ENCODE results near the gene MT1M. TPM values are rescaled to one million over a fixed set of nuclear protein-coding genes. Genes with fewer than 3 reads are reported as not detected.
"Not testable (repeated sequence)": the region's sequence is repeated elsewhere in the genome, so short reads cannot be mapped to it uniquely, and the experiment has no call there.

The MT1M gene
- 1 to 10 TPM; 4.0 to 4.3 TPM for total RNA-seq
- polyA plus RNA-seq (ENCODE audit: insufficient read length in 2 of 2), result 10 to 100 TPM in 1 of 2 donors, 1 to 10 TPM in 1; 6.6 to 10.5 TPM
- long read RNA-seq, donor 1, transcript MT1M-201 (3 exons, 829 nt), result major isoform, 10 of 10 reads
- long read RNA-seq, donor 1, partial matches to known transcripts, result 0 of 10 reads
- long read RNA-seq, donor 1, other reads (novel, unspliced or antisense), result 0 of 10 reads
- long read RNA-seq, donor 2, transcript MT1M-201 (3 exons, 829 nt), result major isoform, 15 of 15 reads
- long read RNA-seq, donor 2, partial matches to known transcripts, result 0 of 15 reads
- long read RNA-seq, donor 2, other reads (novel, unspliced or antisense), result 0 of 15 reads
- long read RNA-seq, donor 3, partial matches to known transcripts, result 0 of 4 reads
- long read RNA-seq, donor 3, other reads (novel, unspliced or antisense), result 0 of 4 reads
- long read RNA-seq, donor 4, partial matches to known transcripts, result 0 of 1 reads
- long read RNA-seq, donor 4, other reads (novel, unspliced or antisense), result 0 of 1 reads

DNA sequence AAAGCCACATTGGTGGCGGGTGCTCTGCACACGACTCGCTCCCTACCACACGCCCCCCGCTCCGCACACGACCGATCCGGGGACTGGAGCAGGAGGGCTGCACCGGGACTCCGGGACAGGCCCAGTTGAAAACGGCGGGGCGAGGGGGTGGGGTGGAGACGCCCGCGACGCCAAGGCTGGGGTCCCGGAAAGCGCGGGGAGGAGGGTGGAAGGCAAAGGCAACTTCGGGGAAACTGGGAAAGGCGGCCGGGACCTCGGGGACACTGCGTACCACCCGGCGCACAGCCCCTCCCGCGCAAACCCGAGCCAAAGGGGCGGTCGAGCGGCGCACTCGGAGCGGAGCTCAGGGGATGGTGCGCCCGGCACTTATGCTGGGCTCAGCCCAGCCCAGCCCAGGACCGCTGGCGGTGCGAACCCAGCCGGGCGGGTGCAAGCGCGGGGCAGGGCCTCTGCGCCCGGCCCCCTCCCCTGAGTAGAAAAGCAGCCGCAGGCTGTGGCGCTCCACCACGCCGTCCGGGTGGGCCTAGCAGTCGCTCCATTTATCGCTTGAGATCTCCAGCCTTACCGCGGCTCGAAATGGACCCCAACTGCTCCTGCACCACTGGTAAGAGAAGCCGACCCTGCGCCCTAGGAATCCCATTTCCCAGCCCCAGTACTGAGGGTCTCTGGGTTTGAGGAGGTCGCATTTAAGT, at the start of gene MT1M:
TSS of gene MT1M (plus strand) at position 504 of the 692 bp plus-strand sequence. CDS start at position 577, 73 bp downstream.
- WGBS (ENCODE audit: insufficient coverage), result under 1% methylated on average over 55 of the region's 61 CpGs
- H3K27ac ChIP-seq (ENCODE audit: low read depth, low read length), result peak within 1 kb of the TSS; percentile 15
- no peaks in the 10 kb centered on the region for H3K9me3 ChIP-seq (ENCODE audit: control insufficient read depth, insufficient read depth, low read length)
- peaks cover 32% of the 10 kb centered on the region for H3K4me1 ChIP-seq (ENCODE audit: control insufficient read depth, insufficient read depth, low read length)
- peaks cover 69% of the 10 kb centered on the region for H3K27me3 ChIP-seq (ENCODE audit: control insufficient read depth, insufficient read depth, low read length)
- peak within 1 kb of the TSS; percentile 39 for H3K4me3 ChIP-seq (ENCODE audit: low read depth, low read length)
- DNase-seq (ENCODE audit: low read depth in 4 of 6, low spot score in 6 of 6), result peak in 2 of 6 donors; percentile 41 to 71
- no peaks in the 10 kb centered on the region for H3K36me3 ChIP-seq (ENCODE audit: control insufficient read depth, insufficient read depth, low read length)

DNA sequence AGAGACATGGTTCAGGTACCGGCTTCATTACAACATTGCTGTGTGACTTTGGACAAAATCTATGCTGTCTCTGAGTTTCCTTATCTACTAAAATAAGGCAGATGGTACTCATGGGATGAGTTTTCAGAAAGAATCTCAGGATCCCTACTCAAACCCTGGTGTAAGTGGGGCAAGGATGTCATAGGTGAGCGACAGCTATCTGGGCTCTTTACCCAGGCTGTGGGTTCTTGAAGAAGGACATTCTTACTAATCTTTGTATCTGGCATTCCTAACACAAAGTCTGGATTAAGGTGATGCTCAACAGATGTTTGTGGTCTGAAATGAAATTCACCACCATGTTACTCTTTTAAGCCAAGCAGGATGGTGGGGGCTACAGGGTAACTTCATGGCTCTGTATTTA, 49.5 kb upstream of the MT1M start:
- not testable (repeated sequence) for H3K27me3 ChIP-seq (ENCODE audit: control insufficient read depth, insufficient read depth, low read length); H3K36me3 ChIP-seq (ENCODE audit: control insufficient read depth, insufficient read depth, low read length); H3K4me3 ChIP-seq (ENCODE audit: low read depth, low read length); DNase-seq (ENCODE audit: low read depth in 4 of 6, low spot score in 6 of 6); H3K27ac ChIP-seq (ENCODE audit: low read depth, low read length); H3K9me3 ChIP-seq (ENCODE audit: control insufficient read depth, insufficient read depth, low read length); H3K4me1 ChIP-seq (ENCODE audit: control insufficient read depth, insufficient read depth, low read length)
- WGBS (ENCODE audit: insufficient coverage), result no CpG with 5 or more reads among the region's 2 CpGs

DNA sequence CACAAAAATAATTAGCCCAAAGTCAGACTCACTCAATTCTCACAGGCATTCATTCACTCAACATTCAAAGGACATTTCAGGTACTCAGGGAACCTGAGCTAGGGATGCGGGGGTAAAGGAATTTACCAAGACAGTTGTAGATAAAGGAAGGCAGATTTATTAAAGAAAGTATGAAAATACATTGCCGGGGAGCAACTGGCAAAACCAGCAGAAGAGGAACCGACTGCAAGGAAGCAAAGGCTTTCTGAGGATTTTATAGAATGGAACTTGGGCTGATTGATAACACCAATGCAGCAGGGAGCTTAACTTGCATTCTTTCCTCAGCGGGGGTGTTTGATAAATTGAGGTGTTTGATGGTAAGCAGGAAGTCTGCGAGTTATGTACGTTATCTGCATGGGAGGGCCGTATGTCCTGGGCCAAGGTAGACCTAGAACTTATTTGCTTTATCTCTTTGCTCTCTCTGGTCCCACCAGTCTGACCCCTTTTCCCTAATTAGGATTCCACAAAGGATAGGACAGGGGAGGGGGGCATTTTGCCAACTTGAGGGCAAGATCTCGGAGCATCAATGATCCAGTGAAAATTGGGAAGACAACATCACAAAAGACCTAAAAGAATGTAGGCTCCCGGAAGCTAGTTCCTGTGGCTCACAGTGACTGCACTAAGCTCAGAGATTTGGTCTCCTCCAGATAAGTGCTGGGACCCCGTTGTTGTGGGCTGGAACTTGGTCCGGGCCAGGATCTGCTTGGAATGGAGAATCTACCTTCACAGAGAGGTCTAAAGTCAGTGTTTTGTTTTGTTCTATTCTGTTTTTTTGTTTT, 48.9 kb upstream of the MT1M start:
- H3K27ac ChIP-seq (ENCODE audit: low read depth, low read length), result no peak overlapping the region
- H3K9me3 ChIP-seq (ENCODE audit: control insufficient read depth, insufficient read depth, low read length), result no peaks in the 10 kb centered on the region
- no peak overlapping the region for H3K4me3 ChIP-seq (ENCODE audit: low read depth, low read length)
- no peaks in the 10 kb centered on the region for H3K27me3 ChIP-seq (ENCODE audit: control insufficient read depth, insufficient read depth, low read length)
- peak in 1 of 6 donors; percentile 2 for DNase-seq (ENCODE audit: low read depth in 4 of 6, low spot score in 6 of 6)
- 48% methylated on average over 8 of the region's 11 CpGs for WGBS (ENCODE audit: insufficient coverage)
- H3K4me1 ChIP-seq (ENCODE audit: control insufficient read depth, insufficient read depth, low read length), result no peaks in the 10 kb centered on the region
- no peaks in the 10 kb centered on the region for H3K36me3 ChIP-seq (ENCODE audit: control insufficient read depth, insufficient read depth, low read length)

DNA sequence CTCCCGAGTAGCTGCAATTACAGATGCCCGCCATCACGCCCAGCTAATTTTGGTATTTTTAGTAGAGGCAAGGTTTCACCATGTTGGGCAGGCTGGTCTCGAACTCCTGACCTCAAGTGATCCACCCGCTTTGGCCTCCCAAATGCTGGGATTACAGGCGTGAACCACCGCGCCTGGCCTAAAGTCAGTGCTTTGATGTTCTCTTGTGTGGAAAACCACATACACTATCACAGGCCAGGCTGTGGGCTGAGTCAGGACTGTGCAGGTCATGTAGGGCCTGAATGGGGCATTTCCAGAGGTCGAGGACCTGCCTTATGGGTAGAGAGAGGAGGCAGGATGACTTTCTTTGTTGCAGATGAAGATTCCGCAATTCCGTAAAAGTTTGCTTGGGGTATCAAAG, 48.2 kb upstream of the MT1M start:
- Histone ChIP-seq H3K9me3 (ENCODE audit: control insufficient read depth, insufficient read depth, low read length) (no peaks in the 10 kb centered on the region), H3K36me3 (ENCODE audit: control insufficient read depth, insufficient read depth, low read length) (no peaks in the 10 kb centered on the region), H3K4me3 (ENCODE audit: low read depth, low read length) (no peak overlapping the region), H3K27me3 (ENCODE audit: control insufficient read depth, insufficient read depth, low read length) (no peaks in the 10 kb centered on the region), H3K27ac (ENCODE audit: low read depth, low read length) (no peak overlapping the region), H3K4me1 (ENCODE audit: control insufficient read depth, insufficient read depth, low read length) (peaks cover 4% of the 10 kb centered on the region)
- no peak for DNase-seq (ENCODE audit: low read depth in 4 of 6, low spot score in 6 of 6)
- 89% methylated on average over 8 of the region's 11 CpGs for WGBS (ENCODE audit: insufficient coverage)

DNA sequence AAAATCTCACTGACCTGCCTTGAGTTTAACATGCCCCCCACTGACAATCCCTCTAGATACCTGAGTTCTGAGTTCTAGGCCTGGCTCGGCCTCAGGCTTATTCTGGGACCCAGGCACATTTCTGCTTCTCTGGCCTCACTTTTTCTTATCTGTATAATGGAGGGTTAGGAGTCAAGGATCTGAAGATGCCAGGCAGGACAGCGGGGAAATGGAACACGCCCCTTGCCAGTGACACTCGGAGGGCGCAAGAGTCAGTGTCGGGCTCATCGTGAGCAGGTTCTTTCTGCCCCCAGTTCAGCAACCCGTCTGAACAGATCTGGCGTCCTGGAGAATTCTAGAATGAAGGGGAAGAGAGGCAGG, 43.7 kb upstream of the MT1M start:
- Histone ChIP-seq H3K9me3 (ENCODE audit: control insufficient read depth, insufficient read depth, low read length) (no peaks in the 10 kb centered on the region), H3K36me3 (ENCODE audit: control insufficient read depth, insufficient read depth, low read length) (no peaks in the 10 kb centered on the region), H3K4me1 (ENCODE audit: control insufficient read depth, insufficient read depth, low read length) (peaks cover 29% of the 10 kb centered on the region), H3K4me3 (ENCODE audit: low read depth, low read length) (peak overlapping the region; percentile 71), H3K27me3 (ENCODE audit: control insufficient read depth, insufficient read depth, low read length) (no peaks in the 10 kb centered on the region), H3K27ac (ENCODE audit: low read depth, low read length) (no peak overlapping the region)
- WGBS (ENCODE audit: insufficient coverage), result 12% methylated on average over 8 of the region's 9 CpGs
- DNase-seq (ENCODE audit: low read depth in 4 of 6, low spot score in 6 of 6), result no peak

DNA sequence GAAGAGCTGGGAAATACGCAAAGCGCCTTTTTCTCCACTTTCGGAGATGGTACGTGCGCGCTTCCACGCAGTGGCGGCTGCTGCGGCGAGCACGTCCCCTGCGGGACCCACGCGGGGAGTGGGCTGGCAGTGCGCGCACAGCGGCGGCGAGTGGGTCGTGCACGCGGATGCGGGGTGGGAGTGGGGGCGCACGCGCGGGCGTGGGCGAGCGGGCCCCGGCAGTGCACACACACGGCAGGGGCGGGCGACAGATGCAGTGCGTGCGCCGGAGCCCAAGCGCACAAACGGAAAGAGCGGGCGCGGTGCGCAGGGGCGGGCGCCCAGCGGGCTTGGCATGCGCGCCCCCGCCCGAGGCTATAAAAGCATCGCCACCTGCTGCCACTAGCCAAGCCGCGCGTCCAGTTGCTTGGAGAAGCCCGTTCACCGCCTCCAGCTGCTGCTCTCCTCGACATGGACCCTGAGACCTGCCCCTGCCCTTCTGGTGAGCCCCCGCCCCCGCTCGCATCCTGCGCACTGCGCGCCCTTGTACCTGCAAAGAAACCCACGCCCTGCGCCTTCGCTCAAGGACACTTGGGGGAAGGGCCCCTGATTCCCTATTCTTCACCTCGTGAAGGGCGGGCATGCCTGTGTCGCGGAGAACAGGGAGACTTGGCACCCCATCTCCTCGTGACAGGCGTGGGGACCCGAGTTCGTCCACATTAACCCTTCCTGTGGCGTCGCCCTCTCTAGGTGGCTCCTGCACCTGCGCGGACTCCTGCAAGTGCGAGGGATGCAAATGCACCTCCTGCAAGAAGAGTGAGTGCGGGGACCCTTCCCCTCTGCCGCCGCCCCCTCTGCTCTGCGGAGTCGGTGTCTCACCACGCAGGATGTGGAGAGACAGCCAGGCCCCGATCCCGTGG, 43.1 kb upstream of the MT1M start, which contains the start of gene MT3:
TSS of gene MT3 (plus strand) at position 388 of the 899 bp plus-strand sequence. CDS start at position 451, 63 bp downstream.
- peak in 3 of 6 donors; percentile 73 to 92 (median 88) for DNase-seq (ENCODE audit: low read depth in 4 of 6, low spot score in 6 of 6)
- 2% methylated on average over 87 of the region's 87 CpGs for WGBS (ENCODE audit: insufficient coverage)
- no peaks in the 10 kb centered on the region for H3K9me3 ChIP-seq (ENCODE audit: control insufficient read depth, insufficient read depth, low read length)
- no peaks in the 10 kb centered on the region for H3K27me3 ChIP-seq (ENCODE audit: control insufficient read depth, insufficient read depth, low read length)
- peaks cover 29% of the 10 kb centered on the region for H3K4me1 ChIP-seq (ENCODE audit: control insufficient read depth, insufficient read depth, low read length)
- no peaks in the 10 kb centered on the region for H3K36me3 ChIP-seq (ENCODE audit: control insufficient read depth, insufficient read depth, low read length)
- peak within 1 kb of the TSS; percentile 71 for H3K4me3 ChIP-seq (ENCODE audit: low read depth, low read length)
- H3K27ac ChIP-seq (ENCODE audit: low read depth, low read length), result peak within 1 kb of the TSS; percentile 84

DNA sequence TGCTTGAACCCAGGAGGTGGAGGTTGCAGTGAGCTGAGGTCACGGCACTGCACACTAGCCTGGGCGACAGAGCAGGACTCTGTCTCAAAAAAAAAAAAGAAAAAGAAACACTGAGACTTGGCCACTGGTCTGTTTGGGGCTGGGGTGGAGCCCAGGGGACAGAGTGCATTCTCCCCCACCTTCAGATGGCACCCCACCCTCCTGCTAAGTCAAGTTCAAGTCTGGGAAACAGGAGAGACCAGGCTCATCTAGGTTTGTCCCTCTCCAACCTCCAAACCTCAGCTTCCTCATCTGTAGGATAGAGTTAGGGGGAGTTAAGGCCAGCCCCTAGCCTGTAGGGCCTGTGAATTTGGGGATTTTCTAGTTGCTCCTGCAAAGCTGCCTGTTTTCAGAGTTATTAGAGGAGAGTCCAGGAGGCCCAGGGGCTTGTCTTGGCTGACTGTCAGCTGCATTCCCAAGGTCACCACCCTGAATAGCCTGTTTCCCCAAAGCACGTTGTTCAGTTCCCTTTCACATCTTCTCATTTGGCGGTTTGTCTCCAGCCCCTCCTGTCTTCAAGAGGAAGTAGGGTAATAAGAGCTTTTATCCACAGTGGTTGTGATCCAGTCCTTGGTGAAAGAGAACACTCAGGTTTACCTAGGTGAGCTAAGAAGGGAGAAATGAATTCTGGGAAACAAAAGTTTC, 40.9 kb upstream of the MT1M start:
- no peaks in the 10 kb centered on the region for H3K27me3 ChIP-seq (ENCODE audit: control insufficient read depth, insufficient read depth, low read length)
- H3K27ac ChIP-seq (ENCODE audit: low read depth, low read length), result no peak overlapping the region
- 100% methylated on average over 1 of the region's 4 CpGs for WGBS (ENCODE audit: insufficient coverage)
- no peaks in the 10 kb centered on the region for H3K36me3 ChIP-seq (ENCODE audit: control insufficient read depth, insufficient read depth, low read length)
- H3K4me1 ChIP-seq (ENCODE audit: control insufficient read depth, insufficient read depth, low read length), result peaks cover 29% of the 10 kb centered on the region
- H3K4me3 ChIP-seq (ENCODE audit: low read depth, low read length), result no peak overlapping the region
- H3K9me3 ChIP-seq (ENCODE audit: control insufficient read depth, insufficient read depth, low read length), result no peaks in the 10 kb centered on the region
- peak in 2 of 6 donors; percentile 13 to 30 for DNase-seq (ENCODE audit: low read depth in 4 of 6, low spot score in 6 of 6)

DNA sequence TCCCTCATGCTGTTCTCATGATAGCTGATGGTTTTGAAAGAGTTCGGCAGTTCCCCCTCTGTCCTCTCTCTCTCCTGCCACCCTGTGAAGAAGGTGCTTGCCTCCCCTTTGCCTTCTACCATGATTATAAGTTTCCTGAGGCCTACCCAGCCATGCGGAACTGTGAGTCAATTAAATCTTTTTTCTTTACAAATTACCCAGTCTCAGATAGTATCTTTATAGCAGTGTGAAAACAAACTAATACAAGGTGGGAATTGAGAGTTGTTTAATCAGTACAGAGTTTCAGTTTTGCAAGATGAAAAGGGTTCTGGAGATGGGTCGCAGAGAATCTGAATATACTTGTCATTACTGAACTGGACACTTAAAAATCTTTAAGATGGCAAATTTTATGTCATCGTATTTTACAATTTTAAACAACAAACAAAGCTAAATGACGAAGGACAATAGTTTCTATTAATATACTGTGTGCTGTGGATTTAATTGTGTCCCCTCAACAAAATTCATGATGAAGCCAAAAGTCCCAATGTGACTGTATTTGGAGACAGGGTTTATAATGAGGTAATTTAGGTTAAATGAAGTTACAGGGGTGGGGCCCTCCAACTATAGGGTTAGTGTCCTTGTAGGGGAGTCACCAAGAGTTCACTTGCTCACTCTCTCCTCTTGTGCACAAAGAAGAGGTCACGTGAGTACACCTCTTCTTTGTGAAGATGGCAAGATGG, 38.7 kb upstream of the MT1M start:
- no peak for DNase-seq (ENCODE audit: low read depth in 4 of 6, low spot score in 6 of 6)
- Histone ChIP-seq H3K9me3 (ENCODE audit: control insufficient read depth, insufficient read depth, low read length) (no peaks in the 10 kb centered on the region), H3K27ac (ENCODE audit: low read depth, low read length) (no peak overlapping the region), H3K27me3 (ENCODE audit: control insufficient read depth, insufficient read depth, low read length) (no peaks in the 10 kb centered on the region), H3K4me3 (ENCODE audit: low read depth, low read length) (no peak overlapping the region), H3K36me3 (ENCODE audit: control insufficient read depth, insufficient read depth, low read length) (no peaks in the 10 kb centered on the region), H3K4me1 (ENCODE audit: control insufficient read depth, insufficient read depth, low read length) (peaks cover 28% of the 10 kb centered on the region)
- WGBS (ENCODE audit: insufficient coverage), result no CpG with 5 or more reads among the region's 6 CpGs
